ENCODE results near the gene EMX1.

DNA sequence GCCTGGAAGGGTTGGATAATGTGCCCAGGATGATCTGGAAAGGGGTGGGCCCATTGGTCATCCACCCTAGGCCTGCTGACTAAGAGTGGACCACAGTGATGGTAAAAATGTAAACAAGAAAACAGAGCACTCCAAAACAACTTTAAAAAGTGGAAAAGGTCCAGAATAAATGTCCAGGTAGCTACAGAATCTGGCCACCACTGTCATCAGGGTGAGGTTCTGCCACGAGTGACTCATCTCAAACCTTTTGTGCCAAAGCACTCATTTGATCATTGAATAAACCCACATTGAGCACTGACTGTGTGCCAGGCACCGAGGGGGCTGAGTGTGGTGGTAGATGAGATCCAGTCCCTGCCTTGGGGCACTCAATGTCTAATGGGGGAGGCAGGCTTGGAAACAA, 64.9 kb downstream of the EMX1 start:
- TF ChIP-seq, protein P1, sequence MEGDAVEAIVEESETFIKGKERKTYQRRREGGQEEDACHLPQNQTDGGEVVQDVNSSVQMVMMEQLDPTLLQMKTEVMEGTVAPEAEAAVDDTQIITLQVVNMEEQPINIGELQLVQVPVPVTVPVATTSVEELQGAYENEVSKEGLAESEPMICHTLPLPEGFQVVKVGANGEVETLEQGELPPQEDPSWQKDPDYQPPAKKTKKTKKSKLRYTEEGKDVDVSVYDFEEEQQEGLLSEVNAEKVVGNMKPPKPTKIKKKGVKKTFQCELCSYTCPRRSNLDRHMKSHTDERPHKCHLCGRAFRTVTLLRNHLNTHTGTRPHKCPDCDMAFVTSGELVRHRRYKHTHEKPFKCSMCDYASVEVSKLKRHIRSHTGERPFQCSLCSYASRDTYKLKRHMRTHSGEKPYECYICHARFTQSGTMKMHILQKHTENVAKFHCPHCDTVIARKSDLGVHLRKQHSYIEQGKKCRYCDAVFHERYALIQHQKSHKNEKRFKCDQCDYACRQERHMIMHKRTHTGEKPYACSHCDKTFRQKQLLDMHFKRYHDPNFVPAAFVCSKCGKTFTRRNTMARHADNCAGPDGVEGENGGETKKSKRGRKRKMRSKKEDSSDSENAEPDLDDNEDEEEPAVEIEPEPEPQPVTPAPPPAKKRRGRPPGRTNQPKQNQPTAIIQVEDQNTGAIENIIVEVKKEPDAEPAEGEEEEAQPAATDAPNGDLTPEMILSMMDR (IDR thresholded peaks at IDR 0.05), result no peak
- TF ChIP-seq POLR2A (IDR thresholded peaks at IDR 0.05), result no peak
